NT2/D1 (cell line): ENCODE data around the gene VTI1B.

Experiments
- DNase-seq: peaks from one replicate; pipeline ENCODE4 v3.0.0-alpha.2; 2011; ENCODE audit warnings: low read depth, low spot score
- H3K27me3 ChIP-seq: 2 replicates; pipeline ENCODE4 v1.6.0; 2011; ENCODE audit warnings: mild to moderate bottlenecking; ENCODE audit not compliant: insufficient read length, insufficient read depth
- H3K36me3 ChIP-seq: 2 replicates; pipeline ENCODE4 v1.6.1; 2011; ENCODE audit warnings: mild to moderate bottlenecking, low read length, mixed read lengths; ENCODE audit not compliant: insufficient read depth, insufficient read length
- H3K4me1 ChIP-seq: 2 replicates; pipeline ENCODE4 v1.5.1; 2011; ENCODE audit not compliant: insufficient read depth, insufficient read length
- H3K4me3 ChIP-seq: 2 replicates; pipeline ENCODE4 v1.5.1; 2011; ENCODE audit warnings: low read depth; ENCODE audit not compliant: insufficient read length
- H3K9ac ChIP-seq: 2 replicates; pipeline ENCODE4 v1.6.0; 2011; ENCODE audit warnings: low read depth; ENCODE audit not compliant: insufficient read length
- H3K9me3 ChIP-seq: 2 replicates; pipeline ENCODE4 v1.5.1; 2011; ENCODE audit warnings: mild to moderate bottlenecking, low read length; ENCODE audit not compliant: insufficient read depth
- SUZ12 ChIP-seq: IDR thresholded peaks from 2 replicates; pipeline ENCODE4 v1.6.1; 2011; ENCODE audit not compliant: insufficient read length, insufficient read depth; ENCODE audit errors: extremely low read depth
- YY1 ChIP-seq: IDR thresholded peaks from 2 replicates; pipeline ENCODE4 v1.6.1; 2011; ENCODE audit not compliant: insufficient read length, insufficient read depth
- ZNF274 ChIP-seq: IDR thresholded peaks from 2 replicates; pipeline ENCODE4 v1.6.1; 2011; ENCODE audit warnings: mild to moderate bottlenecking, low read depth, low read length

VTI1B gene

DNA sequence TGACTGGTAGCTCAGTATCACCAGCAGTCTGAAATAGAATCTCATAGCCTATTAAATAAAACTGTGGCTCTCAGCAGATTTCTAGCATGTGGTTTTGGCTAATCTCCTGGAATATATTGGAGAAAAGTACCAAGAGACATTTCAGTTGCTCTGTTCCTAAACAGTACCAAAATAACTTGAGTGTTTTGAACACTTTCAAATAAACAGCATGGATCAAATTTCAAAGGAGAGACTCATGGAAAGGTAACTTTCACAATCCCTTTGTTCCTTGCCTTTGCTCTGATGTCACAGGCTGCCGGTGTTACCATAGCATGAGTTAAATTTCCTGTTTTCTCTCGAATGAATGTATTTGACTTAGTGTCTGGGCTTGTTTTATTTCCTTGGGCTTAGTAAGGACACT is 51.3 kb downstream of the VTI1B start:
- Histone ChIP-seq H3K27me3 (no peaks in the 10 kb centered on the region), H3K4me3 (no peak overlapping the region), H3K36me3 (peaks cover 15% of the 10 kb centered on the region), H3K4me1 (no peaks in the 10 kb centered on the region), H3K9me3 (peaks cover 12% of the 10 kb centered on the region; the same call in 1 of the 2 replicates), H3K9ac (no peak overlapping the region)
- no peak for DNase-seq
- TF ChIP-seq ZNF274: no peak

DNA sequence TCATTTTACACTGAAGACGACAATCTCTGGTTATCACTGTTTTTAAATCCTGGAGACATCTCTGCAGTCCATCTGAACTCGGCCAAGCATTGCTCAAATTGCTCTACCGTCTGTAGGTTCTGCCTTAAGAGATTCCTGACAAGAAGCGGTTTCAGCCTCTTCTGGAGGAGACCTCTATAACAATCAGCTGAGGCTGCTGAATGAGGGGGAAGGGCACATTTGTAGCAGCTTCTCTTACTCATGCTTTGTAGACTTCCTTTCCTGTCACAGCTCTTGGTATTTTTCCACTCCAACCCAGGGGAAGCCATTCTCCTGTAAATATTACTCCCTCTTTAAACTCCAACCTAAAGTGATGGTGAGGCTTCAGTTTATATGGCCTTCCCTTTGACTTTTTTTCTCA is 51.8 kb downstream of the VTI1B start:
- Histone ChIP-seq H3K9me3 (peaks cover 12% of the 10 kb centered on the region; the same call in 1 of the 2 replicates), H3K4me3 (no peak overlapping the region), H3K4me1 (no peaks in the 10 kb centered on the region), H3K27me3 (no peaks in the 10 kb centered on the region), H3K9ac (no peak overlapping the region), H3K36me3 (peaks cover 15% of the 10 kb centered on the region)
- no peak for TF ChIP-seq ZNF274
- DNase-seq: no peak

DNA sequence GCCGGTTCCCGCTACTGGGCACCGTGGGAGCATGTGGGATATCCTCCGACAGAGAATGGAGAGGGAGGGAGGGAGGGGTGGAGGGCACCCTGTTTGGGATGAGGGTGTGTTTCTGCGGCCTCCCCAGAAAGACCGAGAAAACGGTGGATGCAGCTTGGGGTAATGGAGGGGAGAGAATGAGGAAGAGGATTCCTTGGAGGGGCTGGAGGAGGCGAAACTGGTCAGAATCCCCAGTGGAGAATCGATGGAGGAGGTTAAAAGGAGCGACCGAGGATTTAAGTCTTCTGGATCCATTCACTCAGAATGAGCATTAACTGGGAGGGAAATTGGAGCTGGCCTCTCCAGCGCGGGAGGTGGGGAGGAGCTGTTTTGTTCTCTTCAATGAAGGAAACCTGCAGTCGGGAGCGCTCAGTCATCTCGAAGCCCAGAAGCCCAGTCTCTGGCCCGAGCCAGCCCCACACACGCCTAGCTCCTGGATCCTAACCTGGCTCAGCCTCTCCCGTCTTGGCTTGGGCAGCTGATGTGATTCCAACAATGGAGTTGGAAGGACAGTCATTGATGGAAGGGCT is 54.1 kb downstream of the VTI1B start:
- H3K36me3 ChIP-seq: peaks cover 15% of the 10 kb centered on the region
- peak overlapping the region; percentile 76 for H3K9ac ChIP-seq
- H3K4me1 ChIP-seq: no peaks in the 10 kb centered on the region
- TF ChIP-seq ZNF274: no peak
- no peak for TF ChIP-seq SUZ12
- TF ChIP-seq YY1: no peak
- H3K27me3 ChIP-seq: no peaks in the 10 kb centered on the region
- DNase-seq: no peak
- peak overlapping the region; percentile 80 for H3K4me3 ChIP-seq
- peaks cover 12% of the 10 kb centered on the region; the same call in 1 of the 2 replicates for H3K9me3 ChIP-seq

DNA sequence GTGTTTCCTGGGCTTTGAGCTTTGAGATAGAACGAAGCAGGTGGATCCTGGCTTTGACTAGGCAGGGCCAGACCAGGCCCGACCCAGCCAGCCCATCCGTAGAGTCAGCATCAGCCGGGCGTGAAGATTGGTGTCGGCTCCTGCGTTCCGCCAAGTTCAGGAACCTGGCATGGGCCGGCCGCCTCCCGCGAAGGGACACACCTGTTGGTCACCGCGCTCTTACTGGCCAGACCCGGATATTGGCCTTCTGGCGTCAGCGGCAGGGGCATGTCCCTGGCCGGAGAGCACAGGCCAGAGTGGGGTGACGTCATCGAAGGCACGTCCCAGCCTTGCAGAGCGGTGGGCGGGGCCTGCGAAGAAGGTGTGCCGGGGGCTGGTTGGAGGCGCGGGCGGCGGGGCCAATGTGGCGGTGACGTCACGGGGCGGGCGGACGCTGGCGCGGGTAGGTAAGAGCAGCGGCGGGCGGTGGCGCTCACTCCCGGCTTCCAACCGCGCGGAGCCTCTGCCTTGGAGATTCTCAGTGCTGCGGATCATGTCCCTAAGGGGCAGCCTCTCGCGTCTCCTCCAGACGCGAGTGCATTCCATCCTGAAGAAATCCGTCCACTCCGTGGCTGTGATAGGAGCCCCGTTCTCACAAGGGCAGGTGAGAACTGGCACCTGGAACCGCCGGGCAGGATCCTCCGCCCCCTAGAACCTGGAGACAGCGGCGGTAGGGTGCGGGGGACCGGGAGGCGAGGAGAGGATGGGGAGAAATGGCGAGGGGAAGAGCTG is 54.8 kb downstream of the VTI1B start, which contains the start of gene ARG2:
Gene ARG2, plus strand, starts transcription at position 475 of the 771 bp plus-strand sequence. Its CDS starts 58 bp downstream, at position 533.
- DNase-seq: peak; percentile 87
- peak within 1 kb of the TSS; percentile 76 for H3K9ac ChIP-seq
- H3K4me1 ChIP-seq: no peaks in the 10 kb centered on the region
- peaks cover 11% of the 10 kb centered on the region for H3K36me3 ChIP-seq
- TF ChIP-seq SUZ12 (no peak), YY1 (no peak)
- H3K9me3 ChIP-seq: peaks cover 6% of the 10 kb centered on the region; the same call in 1 of the 2 replicates
- no peaks in the 10 kb centered on the region for H3K27me3 ChIP-seq
- H3K4me3 ChIP-seq: peak within 1 kb of the TSS; percentile 80

DNA sequence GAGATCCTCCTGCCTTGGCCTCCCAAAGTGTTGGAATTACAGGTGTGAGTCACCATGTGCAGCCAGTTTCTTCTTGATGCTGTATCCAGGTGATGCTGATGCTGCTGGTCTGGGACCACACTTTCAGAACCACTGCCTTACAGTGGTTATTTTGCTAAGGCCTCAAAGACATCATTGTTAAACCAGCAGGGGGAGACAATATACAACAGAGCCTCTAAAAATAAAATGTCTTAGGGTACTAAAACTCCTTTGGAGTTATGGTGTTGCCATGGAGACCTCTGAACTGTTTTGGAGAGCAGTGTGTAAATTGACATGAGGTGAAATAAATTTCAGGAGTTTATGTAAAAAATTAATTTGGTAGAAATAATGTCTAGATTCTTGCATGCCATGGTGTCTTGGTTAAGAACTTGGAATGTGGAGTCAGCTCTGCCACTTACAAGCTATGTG is 55.8 kb downstream of the VTI1B start:
- no peak overlapping the region for H3K9ac ChIP-seq
- H3K36me3 ChIP-seq: peaks cover 7% of the 10 kb centered on the region
- H3K4me1 ChIP-seq: no peaks in the 10 kb centered on the region
- DNase-seq: no peak
- H3K4me3 ChIP-seq: no peak overlapping the region
- no peaks in the 10 kb centered on the region for H3K9me3 ChIP-seq
- no peaks in the 10 kb centered on the region for H3K27me3 ChIP-seq
- TF ChIP-seq ZNF274: no peak
- TF ChIP-seq YY1: no peak
- no peak for TF ChIP-seq SUZ12

DNA sequence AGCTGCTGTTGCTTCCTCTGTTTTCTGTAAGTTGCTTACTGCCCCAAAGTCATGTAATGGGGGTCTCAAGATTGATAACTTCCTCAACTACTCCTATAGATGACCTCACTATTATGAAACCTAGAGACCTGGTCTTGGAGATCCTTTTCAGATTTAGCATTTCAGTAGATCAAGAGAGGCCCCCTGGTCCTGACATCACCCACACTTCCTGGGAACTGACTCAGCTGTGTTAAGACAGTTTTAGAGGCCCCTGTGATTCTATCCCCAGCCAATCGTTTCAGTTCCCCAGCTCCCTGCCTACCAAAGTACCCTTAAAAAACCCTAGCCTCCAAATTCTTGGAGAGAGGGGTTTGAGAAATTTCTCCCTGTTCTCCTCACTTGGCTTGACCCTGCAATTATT is 63.9 kb downstream of the VTI1B start:
- H3K4me3 ChIP-seq: no peak overlapping the region
- H3K9ac ChIP-seq: no peak overlapping the region
- DNase-seq: no peak
- H3K36me3 ChIP-seq: no peaks in the 10 kb centered on the region
- peaks cover 4% of the 10 kb centered on the region for H3K27me3 ChIP-seq
- no peaks in the 10 kb centered on the region for H3K9me3 ChIP-seq
- H3K4me1 ChIP-seq: no peaks in the 10 kb centered on the region
- TF ChIP-seq ZNF274 (no peak), YY1 (no peak), SUZ12 (no peak)

DNA sequence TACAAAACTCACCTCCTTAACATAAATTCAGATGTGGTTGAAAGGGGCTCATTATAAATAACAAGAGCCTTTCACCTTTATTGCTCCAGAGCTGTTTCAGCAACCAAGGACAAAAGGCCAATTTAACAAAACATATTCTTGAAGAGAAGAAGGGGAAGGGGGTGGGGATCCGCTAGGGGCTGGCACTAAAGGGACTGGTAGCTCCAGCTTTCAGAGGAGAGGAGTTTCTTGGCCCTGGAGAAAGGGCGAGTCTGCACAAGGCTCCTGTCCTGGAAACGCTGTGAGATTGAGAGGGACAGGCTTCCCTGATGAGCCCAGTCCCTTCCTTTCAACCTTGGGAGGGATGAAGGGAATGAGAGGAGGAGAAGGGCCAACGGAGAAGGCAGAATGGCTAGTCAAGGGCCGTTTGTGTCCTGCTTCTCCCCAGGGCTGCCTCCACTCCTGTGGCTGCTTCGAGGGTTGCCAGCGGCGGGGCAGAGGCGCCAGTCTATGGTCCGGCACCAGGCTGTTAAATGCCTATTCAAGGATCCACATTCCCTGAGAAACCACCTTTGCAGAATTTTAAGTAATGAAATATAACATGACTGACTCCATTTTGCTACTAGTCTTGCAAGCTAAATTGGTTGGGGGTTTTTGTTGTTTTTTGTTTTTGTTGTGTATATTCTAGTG is 64.7 kb downstream of the VTI1B start:
- no peak overlapping the region for H3K9ac ChIP-seq
- H3K36me3 ChIP-seq: no peaks in the 10 kb centered on the region
- H3K4me1 ChIP-seq: no peaks in the 10 kb centered on the region
- peaks cover 4% of the 10 kb centered on the region for H3K27me3 ChIP-seq
- no peaks in the 10 kb centered on the region for H3K9me3 ChIP-seq
- TF ChIP-seq SUZ12 (no peak), ZNF274 (no peak), YY1 (no peak)
- no peak overlapping the region for H3K4me3 ChIP-seq
- no peak for DNase-seq
